ENCODE results near the gene NDC1.
"Not testable (repeated sequence)": the region's sequence is repeated elsewhere in the genome, so short reads cannot be mapped to it uniquely, and the experiment has no call there.

Gene NDC1

DNA sequence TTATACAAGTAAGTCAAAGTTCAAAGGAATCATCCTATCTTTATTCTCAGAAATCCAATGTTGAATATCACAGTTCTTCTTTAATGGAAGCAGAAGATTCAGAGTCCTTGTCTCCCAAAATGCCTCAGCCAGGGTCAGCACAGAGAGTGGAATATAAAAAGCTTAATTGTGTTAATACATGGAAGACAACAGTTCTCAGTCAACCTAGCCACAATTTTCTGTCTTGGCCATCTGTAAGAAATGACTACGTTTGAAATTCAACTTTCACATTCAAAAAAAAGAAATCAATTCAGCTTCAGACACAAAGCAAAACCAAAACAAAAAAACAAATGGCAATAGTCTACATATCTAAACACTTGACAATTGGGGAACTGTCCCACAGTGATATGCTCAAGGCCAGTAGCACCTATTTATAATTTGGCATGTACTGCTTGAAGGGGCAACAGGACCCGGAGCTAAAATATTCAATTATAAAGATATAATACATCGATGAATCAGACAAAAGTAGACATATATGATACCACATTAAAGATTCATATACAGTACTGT lies 71.8 kb downstream of the NDC1 start:
- no peak for DNase-seq (ENCODE audit: low read depth in 2 of 2)

GRCh38 chr1:53765657-53766056 lies 72.4 kb downstream of the NDC1 start:
- DNase-seq (ENCODE audit: low read depth in 2 of 2), result no peak

DNA sequence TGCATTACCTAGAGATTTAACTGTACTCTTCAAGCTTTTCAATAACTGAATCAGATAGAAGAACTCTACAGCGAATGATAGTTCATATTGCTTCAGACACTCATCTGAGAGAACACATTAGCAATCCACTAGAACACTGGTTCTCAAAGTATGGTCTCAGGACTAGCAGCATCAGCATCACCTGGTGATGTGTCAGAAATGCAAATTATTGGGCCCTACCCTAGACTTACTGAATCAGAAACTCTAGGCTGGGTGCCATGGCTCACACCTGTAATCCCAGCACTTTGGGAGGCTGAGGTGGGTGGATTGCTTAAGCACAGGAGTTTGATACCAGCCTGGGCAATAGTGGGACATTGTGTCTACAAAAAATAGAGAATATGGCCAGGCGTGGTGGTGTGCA lies 74.2 kb downstream of the NDC1 start:
- DNase-seq (ENCODE audit: low read depth in 2 of 2), result no peak

DNA sequence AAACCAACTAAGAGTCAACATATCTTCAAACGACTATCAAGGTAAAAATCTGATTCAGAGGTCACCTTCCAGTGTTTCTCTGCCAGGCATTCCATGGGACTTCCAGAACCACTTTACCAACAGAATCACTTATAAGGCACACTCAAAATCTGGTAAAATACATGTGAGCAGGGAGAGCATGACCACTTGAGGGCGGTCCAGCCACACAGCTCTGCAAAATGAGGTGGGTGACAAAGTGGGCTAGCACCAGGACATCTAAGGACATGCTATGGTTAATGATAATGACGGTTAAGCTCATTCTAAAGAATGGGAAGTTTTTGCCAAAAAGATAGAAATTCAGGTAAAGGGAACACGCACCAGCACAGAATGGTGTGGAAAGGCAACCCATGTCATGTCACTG lies 74.6 kb downstream of the NDC1 start:
- no peak for DNase-seq (ENCODE audit: low read depth in 2 of 2)

DNA sequence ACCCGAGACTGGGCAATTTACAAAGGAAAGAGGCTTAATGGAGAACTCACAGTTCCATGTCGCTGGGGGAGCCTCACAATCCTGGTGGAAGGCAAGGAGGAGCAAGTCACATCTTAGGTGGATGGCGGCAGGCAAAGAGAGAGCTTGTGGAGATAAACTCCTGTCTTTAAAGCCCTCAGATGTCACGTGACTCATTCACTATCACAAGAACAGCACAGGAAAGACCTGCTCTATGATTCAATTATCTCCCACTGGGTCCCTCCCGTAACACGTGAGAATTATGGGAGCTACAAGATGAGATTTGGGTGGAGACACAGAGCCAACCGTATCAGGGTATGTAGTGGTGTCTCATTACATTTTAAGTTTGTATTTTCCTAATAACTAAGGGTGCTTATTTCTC lies 77.6 kb downstream of the NDC1 start:
- DNase-seq (ENCODE audit: low read depth in 2 of 2), result not testable (repeated sequence)

DNA sequence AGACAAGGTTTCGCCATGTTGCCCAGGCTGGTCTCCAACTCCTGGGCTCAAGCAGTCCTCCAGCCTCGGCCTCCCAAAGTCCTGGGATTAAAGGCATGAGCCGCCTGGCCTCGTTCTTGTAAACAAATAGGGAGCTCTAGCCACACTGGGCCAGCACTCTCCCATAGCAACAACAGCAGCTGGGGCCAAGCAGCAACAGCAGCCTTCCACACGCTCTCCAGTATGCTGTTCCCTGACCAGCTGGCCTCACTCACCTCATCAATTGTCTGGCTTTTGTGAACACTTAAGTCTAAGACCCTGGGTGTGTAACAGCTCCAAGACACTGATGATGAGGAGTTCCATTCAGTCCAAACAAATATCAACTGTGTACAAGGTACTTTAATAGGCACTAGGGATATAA lies 82.2 kb downstream of the NDC1 start:
- DNase-seq (ENCODE audit: low read depth in 2 of 2), result no peak

- no peak for DNase-seq (ENCODE audit: low read depth in 2 of 2)
Measured at GRCh38 chr1:53754484-53755312, 83.4 kb downstream of the NDC1 start.

DNA sequence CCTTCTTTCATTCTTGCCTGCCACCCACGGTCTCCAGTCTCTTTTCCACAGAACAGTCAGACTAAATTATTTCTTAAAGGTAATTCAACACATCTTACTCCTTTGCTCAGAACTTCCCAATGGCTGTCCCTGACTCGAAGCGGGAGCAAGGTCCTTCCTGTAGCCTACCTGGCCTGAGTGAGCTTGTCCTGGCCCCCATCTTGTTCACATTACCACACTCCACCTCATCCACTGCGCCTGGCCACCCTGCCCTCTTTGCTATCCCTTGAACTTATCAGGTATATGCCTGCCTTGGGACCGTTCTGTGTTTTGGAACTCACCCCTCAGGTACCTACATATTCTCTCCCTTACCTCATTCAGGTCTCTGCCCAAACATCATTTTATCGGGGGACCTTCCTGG lies 85.8 kb downstream of the NDC1 start:
- DNase-seq (ENCODE audit: low read depth in 2 of 2), result no peak

GRCh38 chr1:53747841-53748240 lies 90.3 kb downstream of the NDC1 start:
- DNase-seq (ENCODE audit: low read depth in 2 of 2), result no peak

GRCh38 chr1:53740621-53741105 lies 97.4 kb downstream of the NDC1 start:
- no peak for DNase-seq (ENCODE audit: low read depth in 2 of 2)

GRCh38 chr1:53739109-53739681 lies 98.9 kb downstream of the NDC1 start, which contains the start of gene GLIS1:
Gene GLIS1 (minus strand): TSS chr1:53739164. CDS start chr1:53738064, 1,100 bp downstream.
- DNase-seq (ENCODE audit: low read depth in 2 of 2), result peak in 1 of 2 donors; percentile 43

- no peak for DNase-seq (ENCODE audit: low read depth in 2 of 2)
Measured at GRCh38 chr1:53738205-53739108, 99.6 kb downstream of the NDC1 start.

- DNase-seq (ENCODE audit: low read depth in 2 of 2), result no peak
Measured at GRCh38 chr1:53737648-53738204, 100.4 kb downstream of the NDC1 start.

GRCh38 chr1:53736290-53736689 lies 101.8 kb downstream of the NDC1 start:
- no peak for DNase-seq (ENCODE audit: low read depth in 2 of 2)

DNA sequence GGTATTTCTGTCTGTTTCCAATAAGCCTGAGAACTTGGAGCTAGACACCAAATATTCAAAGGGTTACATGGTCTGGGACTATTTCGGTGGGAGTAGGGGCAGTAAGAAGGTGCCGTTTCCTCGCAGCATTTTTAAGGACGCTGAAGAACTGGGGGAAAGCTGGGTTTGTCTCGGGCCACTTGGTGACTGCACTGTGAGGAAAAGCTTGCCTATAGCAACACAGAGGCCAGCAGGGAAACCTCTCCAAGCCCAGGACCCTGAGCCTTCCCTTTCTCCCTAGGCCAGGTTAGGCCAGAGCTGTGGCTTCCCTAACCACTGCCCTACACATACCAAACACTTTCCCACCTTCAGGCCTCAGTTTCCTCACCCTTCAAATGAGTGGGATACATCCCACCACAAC lies 102.4 kb downstream of the NDC1 start:
- no peak for DNase-seq (ENCODE audit: low read depth in 2 of 2)

- no peak for DNase-seq (ENCODE audit: low read depth in 2 of 2)
Measured at GRCh38 chr1:53735261-53735660, 102.8 kb downstream of the NDC1 start.

DNA sequence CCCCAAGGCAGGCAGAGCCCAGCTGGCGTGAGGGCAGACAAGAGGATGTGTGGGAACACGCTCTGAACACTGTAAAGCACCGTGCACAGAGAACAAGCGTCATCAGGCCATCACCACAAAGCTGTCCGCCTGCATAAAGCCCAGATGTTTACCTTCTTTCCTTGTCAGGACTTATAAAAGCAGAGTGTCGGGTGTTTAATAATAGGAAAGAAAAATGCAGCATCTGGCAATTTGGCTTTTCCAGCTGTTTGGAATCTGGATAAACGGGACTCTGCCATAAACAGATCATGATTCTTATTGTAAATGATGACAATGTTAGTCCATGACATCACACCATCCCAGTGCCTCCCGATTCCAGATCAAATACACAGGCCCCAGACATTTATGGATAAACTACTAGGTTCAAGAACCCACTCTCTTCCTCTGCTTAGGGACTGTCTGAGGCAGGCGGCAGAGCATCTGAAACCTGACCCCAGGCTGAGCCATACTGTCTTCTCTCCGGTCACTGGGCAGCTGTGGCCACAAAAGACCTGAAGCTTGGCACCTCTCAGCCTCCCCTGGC lies 103.4 kb downstream of the NDC1 start:
- no peak for DNase-seq (ENCODE audit: low read depth in 2 of 2)

DNA sequence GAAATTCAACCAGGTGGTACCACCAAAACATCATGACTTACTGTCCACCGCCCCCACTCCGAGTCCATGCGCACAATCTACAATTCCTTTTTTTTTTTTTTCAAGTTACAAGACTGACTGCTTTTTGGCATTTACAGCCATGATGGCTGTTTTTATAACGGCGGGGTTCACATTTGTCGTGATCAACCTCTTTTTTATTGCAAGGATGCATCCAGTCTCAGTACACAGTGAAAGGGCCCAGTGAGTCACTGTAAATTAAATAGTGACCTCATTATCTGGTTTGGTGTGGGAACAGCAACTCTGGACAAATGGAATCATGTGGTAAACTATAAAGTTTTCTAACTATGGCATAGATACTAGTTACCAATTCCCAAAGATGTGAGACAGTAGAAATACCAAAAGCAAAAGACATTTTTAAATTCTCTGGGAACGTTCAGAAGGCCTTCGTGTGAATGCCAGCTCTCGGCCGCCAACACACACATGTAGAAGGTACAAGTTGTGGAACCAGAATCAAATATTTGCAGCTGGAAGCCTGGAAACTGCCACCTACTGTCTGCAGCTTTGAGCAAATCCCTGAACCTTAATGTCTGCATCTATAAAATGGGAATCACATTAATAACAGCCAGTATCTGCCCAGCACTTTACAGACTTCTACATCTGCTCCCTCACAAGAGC lies 104.0 kb downstream of the NDC1 start:
- DNase-seq (ENCODE audit: low read depth in 2 of 2), result no peak

GRCh38 chr1:53733447-53733931 lies 104.6 kb downstream of the NDC1 start:
- no peak for DNase-seq (ENCODE audit: low read depth in 2 of 2)

DNA sequence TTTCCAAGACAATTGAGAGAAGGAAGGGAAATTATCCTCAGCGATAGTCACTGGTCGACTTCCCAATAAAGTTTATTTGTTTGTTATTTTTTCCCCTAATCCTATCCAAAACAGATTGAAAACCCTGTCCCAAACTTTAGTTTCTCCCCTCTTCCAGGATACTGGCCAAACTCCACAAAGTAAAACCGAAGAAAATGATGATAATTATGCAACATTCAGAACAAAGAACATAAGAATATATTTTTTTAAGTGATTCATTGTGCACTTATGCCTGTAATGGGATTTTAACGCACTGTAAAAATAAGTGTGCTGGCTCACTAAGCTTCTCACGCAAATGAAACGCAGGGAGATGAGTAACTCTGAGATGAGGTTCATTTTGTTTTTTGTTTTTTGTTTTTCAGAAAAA lies 105.2 kb downstream of the NDC1 start:
- no peak for DNase-seq (ENCODE audit: low read depth in 2 of 2)

DNA sequence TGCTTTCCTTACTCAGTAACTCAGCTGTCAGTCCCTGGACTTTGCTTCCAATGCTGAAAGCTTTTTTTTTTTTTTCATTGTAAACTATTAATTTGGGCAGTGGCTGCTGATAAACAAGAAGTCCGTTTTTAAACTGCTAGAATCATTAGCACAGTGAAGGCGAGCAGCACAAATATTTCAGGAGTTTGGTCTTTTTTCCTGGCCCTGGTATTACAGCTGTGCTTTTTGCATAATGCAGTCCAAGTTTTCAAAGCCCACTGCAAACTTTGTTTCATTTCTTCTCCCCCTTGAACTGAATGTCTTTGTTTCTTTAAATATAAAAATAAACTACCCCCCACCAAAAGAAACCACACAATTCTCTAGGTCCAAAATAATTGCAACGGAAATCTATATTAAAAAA lies 105.7 kb downstream of the NDC1 start:
- DNase-seq (ENCODE audit: low read depth in 2 of 2), result no peak

Measured in stimulated activated CD8-positive, alpha-beta memory T cell treated with anti-CD3 and anti-CD28 coated beads, Interleukin-7, amount 100 ng/mL, for 4 hours (primary cell).